DND-41 (cell line): ENCODE results near the gene RNASEH2C.
A peak's percentile ranks its signal among the peaks of the same experiment; 100 is the strongest.

Source experiments
- ATAC-seq: fragments of 200-7000 bp; cut with Tn5 transposase; 3 replicates; pipeline ENCODE4 v1.9.1; 2021; ENCODE audit warnings: low read depth; ENCODE audit not compliant: insufficient read depth
- DNase-seq: peaks from one replicate; pipeline ENCODE4 v3.0.0-alpha.2; 2020
- H2AFZ ChIP-seq: 2 replicates; pipeline ENCODE4 v1.6.0; 2012; ENCODE audit warnings: low read depth, low read length
- H3K27ac ChIP-seq: 2 replicates; pipeline ENCODE4 v1.5.1; 2012; ENCODE audit warnings: low read length, inconsistent platforms
- H3K27me3 ChIP-seq: fragments of 200-600 bp; sonication (generic); 2 replicates; pipeline ENCODE4 v1.6.0; 2012; ENCODE audit warnings: low read length, mild to moderate bottlenecking, inconsistent platforms; ENCODE audit not compliant: insufficient read depth, poor library complexity
- H3K36me3 ChIP-seq: 2 replicates; pipeline ENCODE4 v1.5.1; 2012; ENCODE audit warnings: low read length, inconsistent platforms; ENCODE audit not compliant: insufficient read depth
- H3K4me1 ChIP-seq: 2 replicates; pipeline ENCODE4 v1.5.1; 2012; ENCODE audit warnings: mild to moderate bottlenecking, low read length; ENCODE audit not compliant: insufficient read depth
- H3K4me2 ChIP-seq: 2 replicates; pipeline ENCODE4 v1.6.0; 2012; ENCODE audit warnings: mild to moderate bottlenecking, moderate library complexity, low read length, inconsistent platforms; ENCODE audit not compliant: insufficient read depth
- H3K4me3 ChIP-seq, 2 experiments: fragments of 200-600 bp in 1 of 2; shearing (Covaris generic) in 1 of 2; 2 replicates each; pipeline ENCODE4 v1.5.1; 2012 to 2016; ENCODE audit warnings: inconsistent platforms in 2 of 2, low read length in 2 of 2, mild to moderate bottlenecking in 2 of 2, low read depth in 1 of 2, moderate library complexity in 1 of 2
- H3K79me2 ChIP-seq: 2 replicates; pipeline ENCODE4 v1.6.0; 2012; ENCODE audit warnings: low read length, inconsistent platforms; ENCODE audit not compliant: insufficient read depth
- H3K9ac ChIP-seq: 2 replicates; pipeline ENCODE4 v1.6.0; 2012; ENCODE audit warnings: low read depth, mild to moderate bottlenecking, inconsistent platforms, low read length, moderate library complexity
- H3K9me3 ChIP-seq: 2 replicates; pipeline ENCODE4 v1.5.1; 2012; ENCODE audit warnings: low read length, moderate library complexity, mild to moderate bottlenecking, inconsistent platforms; ENCODE audit not compliant: insufficient read depth, severe bottlenecking
- H4K20me1 ChIP-seq: 2 replicates; pipeline ENCODE4 v1.6.0; 2012; ENCODE audit warnings: low read length; ENCODE audit not compliant: insufficient read depth
- EZH2 ChIP-seq: IDR thresholded peaks from 3 replicates; pipeline ENCODE4 v1.6.1; 2012; ENCODE audit warnings: borderline replicate concordance, low read depth, mild to moderate bottlenecking, moderate library complexity, low read length, inconsistent platforms; ENCODE audit not compliant: severe bottlenecking
- TF ChIP-seq, protein P1 (sequence below): IDR thresholded peaks from 2 replicates; pipeline ENCODE4 v1.5.1; 2012; ENCODE audit warnings: borderline replicate concordance, low read length, moderate library complexity, mild to moderate bottlenecking; ENCODE audit not compliant: poor library complexity, severe bottlenecking; ENCODE audit errors: extremely low read depth

The RNASEH2C gene

DNA sequence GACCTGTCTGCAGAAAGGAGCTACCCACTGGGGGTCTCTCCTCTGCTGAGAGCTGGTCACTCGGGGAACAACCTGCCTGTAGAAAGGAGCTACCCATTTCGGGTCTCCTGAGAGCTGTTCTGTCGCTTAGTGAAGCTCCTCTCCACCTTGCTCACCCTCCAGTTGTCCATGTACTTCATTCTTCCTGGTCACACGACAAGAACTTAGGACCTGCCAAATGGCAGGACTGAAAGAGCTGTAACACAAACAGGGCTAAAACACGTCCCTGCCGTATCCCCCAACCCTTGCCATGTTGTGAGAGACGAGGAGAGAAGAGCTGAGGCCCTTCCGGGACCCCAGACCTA is 24.1 kb upstream of the RNASEH2C start:
- H2AFZ ChIP-seq = no peak overlapping the region

DNA sequence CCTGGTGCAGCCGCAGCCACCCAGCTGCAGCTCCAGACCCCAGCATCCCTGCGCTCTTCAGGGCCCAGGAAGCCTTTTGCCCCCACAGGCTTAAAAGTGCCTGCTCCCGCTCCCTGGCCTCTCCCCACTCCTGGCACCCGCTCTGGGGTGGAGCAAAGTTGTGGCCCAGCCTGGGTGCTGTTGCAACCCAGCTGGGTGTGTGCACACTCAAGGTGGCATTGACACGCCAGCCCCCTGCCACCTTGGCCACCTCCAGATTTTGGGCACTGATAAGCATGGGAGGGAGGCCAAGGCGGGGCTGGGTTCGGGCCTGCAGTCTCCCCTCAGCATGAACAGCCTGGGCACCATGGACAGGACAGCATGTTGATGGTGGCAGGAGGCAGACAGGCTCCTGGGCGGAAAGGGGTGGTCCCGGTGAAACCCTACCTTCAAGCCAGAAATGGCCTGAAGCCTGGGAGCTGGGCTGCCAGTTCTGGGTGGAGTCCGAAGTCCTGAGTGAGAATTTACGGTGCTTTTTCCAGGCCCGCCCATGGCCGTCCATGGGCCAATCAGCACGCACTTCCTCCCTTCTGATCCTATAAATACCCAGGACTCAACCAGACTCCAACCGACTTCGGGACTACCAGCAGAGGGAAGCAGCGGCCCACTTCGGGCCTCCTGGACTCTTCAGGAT is 23.6 kb upstream of the RNASEH2C start:
- Histone ChIP-seq H3K27me3 (peaks cover 14% of the 10 kb centered on the region), H4K20me1 (no peaks in the 10 kb centered on the region), H3K27ac (no peak overlapping the region), H2AFZ (no peak overlapping the region), H3K79me2 (no peaks in the 10 kb centered on the region), H3K4me2 (no peak overlapping the region), H3K9ac (no peak overlapping the region), H3K4me1 (no peaks in the 10 kb centered on the region), H3K9me3 (no peaks in the 10 kb centered on the region), H3K4me3 (no peak overlapping the region), H3K36me3 (no peaks in the 10 kb centered on the region)
- DNase-seq (no peak), ATAC-seq (no peak)
- TF ChIP-seq EZH2 = no peak
- TF ChIP-seq, protein P1, sequence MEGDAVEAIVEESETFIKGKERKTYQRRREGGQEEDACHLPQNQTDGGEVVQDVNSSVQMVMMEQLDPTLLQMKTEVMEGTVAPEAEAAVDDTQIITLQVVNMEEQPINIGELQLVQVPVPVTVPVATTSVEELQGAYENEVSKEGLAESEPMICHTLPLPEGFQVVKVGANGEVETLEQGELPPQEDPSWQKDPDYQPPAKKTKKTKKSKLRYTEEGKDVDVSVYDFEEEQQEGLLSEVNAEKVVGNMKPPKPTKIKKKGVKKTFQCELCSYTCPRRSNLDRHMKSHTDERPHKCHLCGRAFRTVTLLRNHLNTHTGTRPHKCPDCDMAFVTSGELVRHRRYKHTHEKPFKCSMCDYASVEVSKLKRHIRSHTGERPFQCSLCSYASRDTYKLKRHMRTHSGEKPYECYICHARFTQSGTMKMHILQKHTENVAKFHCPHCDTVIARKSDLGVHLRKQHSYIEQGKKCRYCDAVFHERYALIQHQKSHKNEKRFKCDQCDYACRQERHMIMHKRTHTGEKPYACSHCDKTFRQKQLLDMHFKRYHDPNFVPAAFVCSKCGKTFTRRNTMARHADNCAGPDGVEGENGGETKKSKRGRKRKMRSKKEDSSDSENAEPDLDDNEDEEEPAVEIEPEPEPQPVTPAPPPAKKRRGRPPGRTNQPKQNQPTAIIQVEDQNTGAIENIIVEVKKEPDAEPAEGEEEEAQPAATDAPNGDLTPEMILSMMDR = peak; percentile 25

More for the DNA sequence above, 24.1 kb upstream of the RNASEH2C start:
- H3K9me3 ChIP-seq = no peaks in the 10 kb centered on the region
- H3K4me1 ChIP-seq = no peaks in the 10 kb centered on the region
- H3K27ac ChIP-seq = no peak overlapping the region
- no peak overlapping the region for H3K4me3 ChIP-seq
- TF ChIP-seq EZH2 = no peak
- TF ChIP-seq, protein P1 = no peak
- no peak for DNase-seq
- no peaks in the 10 kb centered on the region for H4K20me1 ChIP-seq
- H3K27me3 ChIP-seq = peaks cover 18% of the 10 kb centered on the region
- no peak for ATAC-seq
- H3K79me2 ChIP-seq = no peaks in the 10 kb centered on the region
- no peak overlapping the region for H3K9ac ChIP-seq
- H3K4me2 ChIP-seq = no peak overlapping the region
- no peaks in the 10 kb centered on the region for H3K36me3 ChIP-seq

DNA sequence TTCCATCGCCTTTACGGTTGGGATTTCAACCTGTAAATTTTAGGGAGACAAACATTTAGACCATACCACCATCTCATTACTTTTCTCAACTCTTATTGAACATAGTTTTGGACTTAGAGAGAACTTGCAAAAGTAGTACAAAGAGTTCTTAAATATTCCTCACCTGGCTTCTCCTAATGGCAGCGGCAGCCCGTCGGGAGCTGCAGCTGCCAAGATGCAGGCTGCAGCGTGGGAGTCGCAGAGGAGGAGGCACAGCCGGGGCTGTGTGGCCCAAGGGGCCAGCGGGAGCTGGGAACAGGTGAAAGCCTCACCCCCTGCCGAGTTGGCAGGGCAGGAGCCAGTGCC is 23.1 kb upstream of the RNASEH2C start:
- Histone ChIP-seq H3K4me3 (no peak overlapping the region), H3K27ac (no peak overlapping the region), H3K9ac (no peak overlapping the region), H3K79me2 (no peaks in the 10 kb centered on the region), H3K36me3 (no peaks in the 10 kb centered on the region), H3K9me3 (no peaks in the 10 kb centered on the region), H3K4me2 (no peak overlapping the region), H3K4me1 (no peaks in the 10 kb centered on the region), H2AFZ (no peak overlapping the region), H4K20me1 (no peaks in the 10 kb centered on the region), H3K27me3 (peaks cover 13% of the 10 kb centered on the region)
- ATAC-seq = no peak
- TF ChIP-seq, protein P1 = no peak
- TF ChIP-seq EZH2 = no peak
- DNase-seq = no peak

DNA sequence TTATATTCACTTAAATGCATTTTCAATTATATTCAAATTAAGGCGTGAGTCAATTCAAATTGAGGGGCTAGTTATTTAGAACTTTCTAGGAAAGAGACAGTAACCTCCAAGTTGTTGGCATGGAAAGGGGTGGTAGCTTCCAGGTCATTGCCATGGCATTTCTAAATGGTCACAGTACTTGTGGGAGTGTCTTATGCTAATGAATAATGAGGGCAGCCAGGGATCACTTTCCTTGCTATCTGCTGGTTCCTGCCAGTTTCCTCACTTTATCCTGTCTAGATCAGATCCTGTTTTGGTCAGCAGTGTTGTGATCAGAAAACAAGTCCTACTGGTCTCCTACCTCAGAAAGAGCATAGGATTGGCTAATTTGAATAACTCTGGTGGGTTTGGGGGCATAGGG is 21.8 kb upstream of the RNASEH2C start:
- H3K4me3 ChIP-seq = no peak overlapping the region

More for the DNA sequence above, 21.8 kb upstream of the RNASEH2C start:
- Histone ChIP-seq H4K20me1 (no peaks in the 10 kb centered on the region), H3K4me2 (no peak overlapping the region), H3K4me1 (no peaks in the 10 kb centered on the region), H2AFZ (no peak overlapping the region), H3K9ac (no peak overlapping the region), H3K79me2 (no peaks in the 10 kb centered on the region), H3K9me3 (no peaks in the 10 kb centered on the region), H3K36me3 (no peaks in the 10 kb centered on the region), H3K27me3 (peaks cover 3% of the 10 kb centered on the region), H3K27ac (no peak overlapping the region)
- no peak for TF ChIP-seq EZH2
- TF ChIP-seq, protein P1 = no peak
- no peak for ATAC-seq
- no peak for DNase-seq
